GM12873 (cell line): ENCODE data around the gene UBE4B.

Experiments
- CTCF ChIP-seq: IDR thresholded peaks from 2 replicates; pipeline ENCODE4 v1.5.1; 2012; ENCODE audit warnings: low read depth, mild to moderate bottlenecking, moderate library complexity, low read length, control low read depth; ENCODE audit not compliant: insufficient read depth; ENCODE audit errors: missing control alignments

The UBE4B gene

GRCh38 chr1:10186331-10187025, 153.7 kb downstream of the UBE4B start:
- TF ChIP-seq CTCF = no peak

DNA sequence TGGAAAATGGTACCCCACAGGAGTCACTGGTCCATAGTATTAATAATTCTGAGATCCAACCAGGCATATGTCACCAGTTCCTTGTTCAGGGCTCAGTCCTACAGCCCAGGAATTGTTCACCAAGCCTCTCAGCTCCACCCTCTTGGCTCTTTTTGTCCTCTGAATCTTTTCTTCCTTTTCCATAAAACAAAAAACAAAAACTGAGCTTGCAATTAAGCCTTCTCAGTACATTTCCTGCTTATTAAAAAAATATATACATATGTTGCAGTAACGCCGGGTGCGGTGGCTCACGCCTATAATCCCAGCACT, 154.2 kb downstream of the UBE4B start:
- no peak for TF ChIP-seq CTCF

GRCh38 chr1:10188133-10188650, 155.4 kb downstream of the UBE4B start:
- TF ChIP-seq CTCF = no peak

DNA sequence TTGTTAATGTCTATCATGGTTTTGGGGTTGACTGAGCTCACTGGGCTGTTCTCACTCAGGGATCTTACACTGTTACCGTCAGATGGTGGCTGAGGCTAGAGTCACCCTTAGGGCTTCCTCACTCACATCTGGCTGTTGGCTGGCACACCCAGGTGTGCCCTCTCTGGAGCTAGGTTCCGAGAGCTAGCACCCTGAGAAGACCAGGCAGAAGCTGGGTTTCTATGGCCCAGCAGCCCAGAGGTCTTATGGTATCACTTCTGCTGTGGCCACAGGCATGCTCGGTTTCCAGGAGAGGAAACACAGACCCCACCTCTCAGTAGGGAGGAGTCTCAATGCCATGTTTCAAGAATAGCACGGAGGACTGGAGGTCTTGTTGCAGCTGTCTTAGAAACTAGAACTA, 156.9 kb downstream of the UBE4B start:
- TF ChIP-seq CTCF = no peak

DNA sequence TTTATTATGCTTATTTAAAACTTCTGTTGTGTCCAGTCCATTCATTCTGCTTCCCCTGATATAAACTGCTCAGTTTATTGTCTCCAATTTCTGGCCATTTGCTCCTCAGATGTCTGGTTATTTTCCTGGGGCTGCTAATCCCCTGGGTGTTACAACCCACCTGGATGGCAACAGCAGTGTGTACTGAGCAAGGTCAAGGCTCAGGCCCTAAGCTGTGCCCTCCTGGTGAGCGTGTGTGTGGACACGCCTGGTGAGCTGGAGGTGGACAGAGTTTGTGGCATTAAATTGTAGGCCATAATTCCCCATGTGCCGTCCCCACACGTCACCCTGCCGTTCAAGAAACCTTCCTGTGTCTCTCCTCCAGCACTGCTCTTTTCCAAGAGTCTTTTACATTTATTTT, 159.5 kb downstream of the UBE4B start:
- TF ChIP-seq CTCF = no peak

- TF ChIP-seq CTCF = no peak
These were observed 160.5 kb downstream of the UBE4B start for GRCh38 chr1:10193288-10193687.

DNA sequence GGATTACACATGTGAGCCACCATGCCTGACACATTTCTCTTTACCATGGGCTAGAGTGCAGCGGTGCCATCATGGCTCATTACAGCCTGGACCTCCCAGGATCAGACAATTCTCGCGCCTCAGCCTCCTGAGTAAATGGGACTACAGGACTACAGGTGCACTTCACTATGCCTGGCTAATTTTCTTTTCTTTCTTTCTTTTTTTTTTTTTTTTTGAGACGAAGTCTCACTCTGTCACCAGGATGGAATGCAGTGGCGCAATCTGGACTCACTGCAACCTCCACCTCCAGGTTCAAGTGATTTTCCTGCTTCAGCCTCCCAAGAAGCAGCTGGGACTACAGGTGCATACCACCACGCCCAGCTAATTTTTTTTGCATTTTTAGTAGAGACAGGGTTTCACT, 162.8 kb downstream of the UBE4B start:
- TF ChIP-seq CTCF = no peak
